NCI-H2196 (cell line): ENCODE data around the gene CTSA.

ENCODE experiments used
- DNase-seq: peaks from one replicate; lab custom pipeline; 2025; ENCODE audit not compliant: unreplicated experiment; lab: John Stamatoyannopoulos, UW

The CTSA gene

DNA sequence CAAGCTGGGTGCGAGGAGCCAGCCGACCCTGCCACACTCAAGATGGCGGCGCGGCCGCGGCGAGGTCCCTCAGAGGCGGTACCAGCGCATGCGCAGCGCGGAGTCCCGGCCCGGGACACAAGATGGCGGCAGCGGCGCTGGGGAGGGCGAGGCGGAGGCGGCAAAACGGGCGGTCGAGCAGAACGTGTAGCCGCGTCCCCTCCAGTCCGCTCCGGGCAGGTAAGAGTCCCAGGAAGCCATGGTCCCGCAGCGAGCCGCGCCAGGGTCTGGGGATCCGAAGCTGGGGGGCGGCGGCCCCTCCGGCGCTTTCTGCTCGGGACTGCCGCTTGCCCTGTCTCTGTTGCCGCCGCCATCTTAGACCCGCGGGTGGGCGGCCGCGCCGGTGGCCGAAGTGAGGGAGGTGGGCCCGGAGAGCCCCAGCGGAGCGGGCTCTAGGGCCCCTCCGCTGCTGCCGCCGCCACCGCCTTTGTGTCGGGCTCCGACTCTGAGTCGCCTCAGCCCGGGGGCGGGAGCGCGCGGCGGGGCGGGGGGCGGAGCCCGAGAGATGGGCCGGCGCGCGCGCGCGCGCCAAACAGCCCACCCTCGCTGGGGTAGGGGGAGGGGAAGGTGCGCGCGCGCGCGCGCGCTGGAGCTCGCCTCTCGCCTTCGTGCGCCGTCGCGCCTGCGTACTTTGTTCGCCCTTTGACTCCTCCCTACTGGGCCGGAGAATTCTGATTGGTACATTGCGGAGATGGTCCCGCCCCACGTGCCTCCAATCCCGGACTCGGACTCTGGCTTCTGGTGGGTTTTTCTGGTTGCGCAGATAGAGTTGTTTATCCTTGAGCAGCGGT, 43.7 kb downstream of the CTSA start, which contains the start of gene PCIF1:
Gene PCIF1 (plus strand): TSS at position 98 of the 830 bp plus-strand sequence. CDS start 4,317 bp downstream, outside the sequence.
- peak; percentile 99 for DNase-seq

DNA sequence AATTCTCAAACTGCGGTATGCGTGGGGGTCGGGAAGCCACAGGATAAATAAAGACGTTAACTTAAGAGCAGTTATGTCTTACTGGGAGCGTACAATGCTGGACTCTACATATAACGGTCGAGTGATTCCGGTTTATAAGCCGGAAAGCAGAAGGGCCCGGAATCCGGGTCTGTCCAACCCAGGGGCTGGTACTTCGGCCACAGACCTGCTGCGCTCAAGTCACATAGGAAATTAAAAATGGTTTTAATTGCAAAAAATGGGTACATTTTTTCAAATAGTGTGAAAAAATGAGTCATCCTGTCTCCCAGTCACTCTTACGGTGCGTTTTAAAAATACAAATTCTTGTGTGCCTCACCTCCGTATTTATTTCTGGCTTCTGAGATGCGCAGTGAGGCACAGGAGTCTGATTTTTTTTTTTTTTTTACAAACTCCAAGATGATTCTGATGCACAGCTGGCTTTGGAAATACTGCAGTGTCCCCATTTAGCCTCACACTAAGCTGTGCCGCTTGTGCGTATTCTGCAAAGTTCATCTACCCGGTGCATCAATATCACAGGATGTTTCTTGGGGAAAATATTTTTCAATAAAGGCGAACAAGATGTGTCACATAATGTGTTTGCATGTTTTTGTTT, 44.4 kb downstream of the CTSA start:
- no peak for DNase-seq

DNA sequence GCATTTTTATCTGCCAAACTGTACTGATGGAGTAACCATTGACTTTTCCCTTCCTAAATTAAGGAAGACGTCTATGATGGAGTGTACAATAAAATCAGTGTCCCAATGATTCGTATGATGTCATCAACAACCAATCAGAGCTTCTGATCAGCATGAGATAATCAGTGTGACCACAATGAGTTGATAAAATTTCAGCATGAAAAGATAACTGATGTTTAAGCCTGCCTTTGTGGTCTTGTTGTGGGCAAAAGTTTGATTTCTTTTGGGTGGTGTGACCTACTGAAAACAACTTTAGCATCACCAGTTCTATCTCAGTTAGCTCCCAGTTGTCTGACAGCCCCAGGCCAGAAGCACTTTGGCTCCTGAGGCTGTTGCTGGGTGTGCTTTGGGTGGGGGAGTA, 46.6 kb downstream of the CTSA start:
- no peak for DNase-seq

DNA sequence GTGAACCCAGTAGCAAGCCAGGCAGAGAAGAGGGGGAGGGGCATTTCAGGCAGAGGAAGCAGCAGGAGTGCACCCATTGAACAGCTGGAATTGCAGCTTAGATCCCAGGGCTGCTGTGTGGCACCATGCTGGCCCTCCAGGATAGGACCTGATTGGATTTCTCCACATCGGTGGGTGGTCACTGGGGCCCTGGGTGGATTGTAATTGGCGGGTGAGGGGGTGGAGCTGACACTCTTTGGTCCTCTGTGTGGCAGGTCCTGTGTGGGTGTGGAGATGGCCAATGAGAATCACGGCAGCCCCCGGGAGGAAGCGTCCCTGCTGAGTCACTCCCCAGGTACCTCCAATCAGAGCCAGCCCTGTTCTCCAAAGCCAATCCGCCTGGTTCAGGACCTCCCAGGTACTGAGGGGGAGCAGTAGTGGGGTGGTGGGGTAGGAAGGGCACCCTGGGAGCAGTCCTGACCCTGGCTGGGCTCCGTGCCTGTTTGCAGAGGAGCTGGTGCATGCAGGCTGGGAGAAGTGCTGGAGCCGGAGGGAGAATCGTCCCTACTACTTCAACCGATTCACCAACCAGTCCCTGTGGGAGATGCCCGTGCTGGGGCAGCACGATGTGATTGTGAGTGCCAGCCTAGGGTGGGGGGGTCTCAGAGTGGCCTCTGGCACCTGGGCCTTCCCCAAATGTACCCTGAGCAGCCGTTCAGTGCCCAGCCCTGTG, 47.7 kb downstream of the CTSA start:
- no peak for DNase-seq

DNA sequence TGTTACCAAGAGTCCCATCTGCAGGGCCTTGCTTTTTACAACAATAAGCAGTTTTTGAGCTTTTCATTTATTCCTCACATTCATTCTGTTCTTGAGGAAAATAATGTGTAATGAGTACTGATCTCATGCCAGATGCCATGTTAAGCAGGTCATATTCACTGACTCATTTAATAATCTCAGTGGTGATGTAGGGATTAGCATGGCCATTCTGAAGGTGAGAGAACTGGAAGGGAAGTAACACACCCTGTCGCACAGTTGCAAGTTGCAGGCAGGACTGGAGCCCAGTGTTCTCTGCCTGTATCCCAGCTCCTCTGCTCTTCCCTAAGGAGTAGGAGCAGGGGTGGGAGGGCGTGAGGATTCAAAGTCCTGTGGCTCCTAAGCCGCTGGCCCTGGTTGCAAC, 48.9 kb downstream of the CTSA start:
- no peak for DNase-seq

DNA sequence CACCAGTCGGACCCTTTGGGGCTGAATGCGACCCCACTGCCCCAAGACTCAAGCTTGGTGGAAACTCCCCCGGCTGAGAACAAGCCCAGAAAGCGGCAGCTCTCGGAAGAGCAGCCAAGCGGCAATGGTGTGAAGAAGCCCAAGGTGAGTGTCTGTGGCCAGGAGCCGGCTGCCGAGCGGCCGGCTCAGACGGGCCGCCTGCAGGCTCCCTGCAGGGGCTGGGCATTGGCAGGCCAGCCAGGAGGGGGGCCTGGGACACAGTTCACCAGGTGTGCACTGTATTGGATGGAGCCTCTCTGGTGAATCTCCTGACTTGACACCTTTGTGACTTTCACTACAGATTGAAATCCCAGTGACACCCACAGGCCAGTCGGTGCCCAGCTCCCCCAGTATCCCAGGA, 49.3 kb downstream of the CTSA start:
- DNase-seq: no peak

DNA sequence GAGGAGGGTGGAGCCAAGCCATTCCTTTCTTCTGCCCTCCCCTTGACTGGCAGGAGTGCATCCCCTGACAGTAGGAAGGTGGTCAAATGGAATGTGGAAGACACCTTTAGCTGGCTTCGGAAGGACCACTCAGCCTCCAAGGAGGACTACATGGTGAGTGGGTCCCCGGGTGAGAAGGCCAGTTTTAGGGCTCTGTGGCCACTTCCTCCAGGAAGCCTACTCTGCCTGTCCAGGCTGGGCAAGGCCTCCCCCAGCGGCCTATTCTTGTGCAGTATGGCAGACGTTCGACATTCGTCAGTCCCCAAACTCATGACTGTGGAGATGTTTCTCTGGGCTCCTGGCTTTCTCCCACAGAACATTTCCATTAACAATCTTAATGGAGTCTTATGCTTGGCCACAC, 52.5 kb downstream of the CTSA start:
- no peak for DNase-seq

DNA sequence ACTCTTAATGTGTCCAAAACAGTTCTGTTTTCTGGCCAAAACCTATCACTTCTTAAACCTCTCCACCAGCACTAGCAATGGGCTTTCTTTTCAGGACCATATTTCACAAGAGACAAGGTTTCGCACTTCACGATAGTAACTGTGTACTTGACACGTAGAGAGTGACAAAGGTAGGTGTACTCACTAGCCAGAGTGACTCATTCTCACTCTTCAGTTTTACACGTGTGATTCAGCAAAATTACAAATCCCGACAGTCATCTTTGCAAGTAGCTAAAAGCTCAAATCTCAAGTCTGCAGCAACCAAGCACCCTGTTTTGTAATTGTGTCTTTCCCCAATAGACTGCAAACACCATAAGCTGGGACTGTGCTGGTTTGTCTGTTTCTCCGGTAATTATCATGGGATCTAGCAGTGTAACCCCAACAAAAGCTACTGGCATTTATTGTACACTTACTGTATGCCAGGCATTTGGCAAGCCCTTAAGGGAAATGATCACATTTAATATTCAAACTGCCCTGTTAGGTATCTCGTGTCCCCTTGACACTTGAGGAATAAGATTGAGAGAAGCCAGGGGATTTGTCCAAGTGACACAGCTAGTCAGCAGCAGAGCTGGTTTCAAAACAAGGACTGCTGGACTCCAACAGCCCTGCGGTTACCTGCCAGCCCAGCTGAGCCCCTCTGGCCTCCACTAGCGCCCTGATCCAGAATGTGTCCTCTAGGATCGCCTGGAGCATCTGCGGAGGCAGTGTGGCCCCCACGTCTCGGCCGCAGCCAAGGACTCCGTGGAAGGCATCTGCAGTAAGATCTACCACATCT, 53.2 kb downstream of the CTSA start:
- no peak for DNase-seq

DNA sequence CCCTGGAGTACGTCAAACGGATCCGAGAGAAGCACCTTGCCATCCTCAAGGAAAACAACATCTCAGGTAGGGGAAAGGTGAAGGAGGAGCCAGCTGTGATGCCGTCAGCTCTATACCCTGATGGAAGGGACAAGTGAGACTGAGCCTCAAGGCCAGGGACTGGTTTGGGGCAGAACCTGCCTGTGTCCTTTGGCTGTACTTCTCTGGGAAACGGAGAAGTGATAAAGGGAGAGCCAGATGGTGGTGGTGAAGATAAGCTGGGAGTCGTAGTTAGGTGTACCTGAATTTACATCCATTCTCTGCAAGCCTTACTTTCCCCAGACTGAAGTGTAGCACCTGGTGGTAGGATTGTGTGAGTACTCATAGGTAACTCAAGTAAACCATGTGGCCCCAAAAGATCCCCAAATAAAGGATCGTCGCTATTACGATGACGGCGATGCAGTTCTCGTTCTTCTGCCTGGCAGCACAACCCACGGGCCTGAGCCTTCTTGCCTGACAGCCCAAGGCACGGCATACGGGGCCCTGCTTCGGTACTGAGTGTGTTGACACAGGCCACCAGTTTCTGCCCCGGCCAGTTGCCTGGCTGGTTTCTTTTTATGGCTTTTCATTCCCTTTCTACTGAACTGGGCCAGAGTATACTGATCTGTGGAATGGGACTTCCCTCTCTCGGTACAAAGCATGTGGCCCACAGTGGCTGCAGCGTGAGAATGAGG, 54.0 kb downstream of the CTSA start:
- no peak for DNase-seq

DNA sequence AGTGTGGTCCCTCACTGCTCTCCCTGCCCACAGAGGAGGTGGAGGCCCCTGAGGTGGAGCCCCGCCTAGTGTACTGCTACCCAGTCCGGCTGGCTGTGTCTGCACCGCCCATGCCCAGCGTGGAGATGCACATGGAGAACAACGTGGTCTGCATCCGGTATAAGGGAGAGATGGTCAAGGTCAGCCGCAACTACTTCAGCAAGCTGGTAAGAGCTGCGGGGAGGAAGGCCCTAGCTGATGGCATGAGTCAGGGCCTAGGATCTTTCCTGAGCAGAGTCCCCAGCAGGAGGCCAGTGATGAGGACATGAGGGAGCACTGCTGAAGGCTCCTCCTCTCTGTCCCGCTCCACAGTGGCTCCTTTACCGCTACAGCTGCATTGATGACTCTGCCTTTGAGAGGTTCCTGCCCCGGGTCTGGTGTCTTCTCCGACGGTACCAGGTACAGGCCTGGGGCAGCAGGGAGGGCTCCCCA, 54.6 kb downstream of the CTSA start:
- no peak for DNase-seq

DNA sequence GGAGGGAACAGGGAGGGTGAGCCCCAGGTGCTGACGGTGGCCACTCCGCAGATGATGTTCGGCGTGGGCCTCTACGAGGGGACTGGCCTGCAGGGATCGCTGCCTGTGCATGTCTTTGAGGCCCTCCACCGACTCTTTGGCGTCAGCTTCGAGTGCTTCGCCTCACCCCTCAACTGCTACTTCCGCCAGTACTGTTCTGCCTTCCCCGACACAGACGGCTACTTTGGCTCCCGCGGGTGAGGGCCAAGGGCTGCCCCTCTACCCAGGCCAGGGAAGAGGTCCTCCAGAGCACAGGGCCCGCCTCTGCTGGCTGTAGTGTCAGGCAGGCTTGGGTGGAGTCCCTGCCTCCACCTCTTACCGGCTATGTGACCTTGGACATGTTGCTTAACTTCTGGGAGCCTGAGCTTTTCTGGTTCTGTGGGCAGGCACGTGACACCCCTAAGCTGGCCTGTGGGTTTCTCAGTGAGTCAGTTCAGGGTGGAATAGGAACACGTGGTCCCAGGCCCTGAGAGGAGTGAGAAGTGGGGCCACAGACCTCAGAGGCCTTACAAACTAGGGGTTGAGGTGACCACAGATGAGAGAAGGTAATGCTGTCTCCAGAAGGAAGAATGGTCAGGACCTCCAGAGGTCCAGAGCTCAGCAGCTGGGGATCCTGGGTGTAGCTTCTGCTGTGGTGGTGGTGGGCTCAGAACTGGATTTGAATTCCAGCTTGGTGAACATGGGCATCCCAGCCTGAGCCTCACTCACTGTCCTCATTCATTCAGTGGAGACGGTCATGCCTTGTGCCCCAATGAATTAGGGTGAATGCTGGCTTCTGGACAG, 55.2 kb downstream of the CTSA start:
- DNase-seq: no peak

DNA sequence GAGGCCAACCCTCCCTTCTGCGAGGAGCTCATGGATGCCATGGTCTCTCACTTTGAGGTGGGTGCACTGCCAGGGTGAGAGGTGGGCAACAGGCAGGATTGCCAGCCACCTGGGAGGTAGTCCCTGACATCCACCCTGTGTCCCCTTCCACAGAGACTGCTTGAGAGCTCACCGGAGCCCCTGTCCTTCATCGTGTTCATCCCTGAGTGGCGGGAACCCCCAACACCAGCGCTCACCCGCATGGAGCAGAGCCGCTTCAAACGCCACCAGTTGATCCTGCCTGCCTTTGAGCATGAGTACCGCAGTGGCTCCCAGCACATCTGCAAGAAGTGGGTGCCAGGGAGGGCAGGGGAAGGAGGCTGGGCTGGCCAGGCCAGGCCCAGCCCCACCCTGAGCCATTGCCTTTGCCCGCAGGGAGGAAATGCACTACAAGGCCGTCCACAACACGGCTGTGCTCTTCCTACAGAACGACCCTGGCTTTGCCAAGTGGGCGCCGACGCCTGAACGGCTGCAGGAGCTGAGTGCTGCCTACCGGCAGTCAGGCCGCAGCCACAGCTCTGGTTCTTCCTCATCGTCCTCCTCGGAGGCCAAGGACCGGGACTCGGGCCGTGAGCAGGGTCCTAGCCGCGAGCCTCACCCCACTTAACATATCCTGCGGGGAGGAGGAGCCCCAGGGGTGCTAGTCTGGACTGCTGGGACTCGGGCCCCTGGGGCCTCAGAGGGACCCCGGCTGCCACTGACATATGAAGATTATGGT, 56.2 kb downstream of the CTSA start:
- DNase-seq: no peak

DNA sequence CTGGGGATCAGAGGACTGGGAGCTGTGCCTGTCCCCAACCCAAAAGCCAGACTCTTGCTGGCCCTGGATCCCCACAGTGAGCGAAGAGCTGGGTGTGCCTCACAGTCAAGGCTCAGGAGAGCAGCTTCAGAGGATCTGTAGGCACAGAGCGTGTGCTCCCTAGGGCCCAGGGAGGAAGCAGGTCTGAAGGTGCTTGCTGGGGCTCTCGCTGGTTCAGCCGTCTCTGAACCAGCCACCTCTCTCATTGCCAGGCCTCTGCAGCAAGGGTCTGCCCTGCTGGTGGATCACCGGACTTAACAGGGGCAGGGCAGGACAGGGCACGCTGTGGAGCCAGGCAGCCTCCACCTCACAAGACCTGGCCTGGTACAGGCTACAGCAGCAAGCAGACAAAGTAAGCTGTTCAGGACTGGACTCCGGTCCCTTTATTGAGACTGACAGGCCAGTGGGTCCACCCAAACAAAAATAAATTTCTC, 57.2 kb downstream of the CTSA start:
- DNase-seq: no peak
